ENCODE data around the gene NPIPA8.
"Not testable (repeated sequence)": the region's sequence is repeated elsewhere in the genome, so short reads cannot be mapped to it uniquely, and the experiment has no call there.

The NPIPA8 gene

DNA sequence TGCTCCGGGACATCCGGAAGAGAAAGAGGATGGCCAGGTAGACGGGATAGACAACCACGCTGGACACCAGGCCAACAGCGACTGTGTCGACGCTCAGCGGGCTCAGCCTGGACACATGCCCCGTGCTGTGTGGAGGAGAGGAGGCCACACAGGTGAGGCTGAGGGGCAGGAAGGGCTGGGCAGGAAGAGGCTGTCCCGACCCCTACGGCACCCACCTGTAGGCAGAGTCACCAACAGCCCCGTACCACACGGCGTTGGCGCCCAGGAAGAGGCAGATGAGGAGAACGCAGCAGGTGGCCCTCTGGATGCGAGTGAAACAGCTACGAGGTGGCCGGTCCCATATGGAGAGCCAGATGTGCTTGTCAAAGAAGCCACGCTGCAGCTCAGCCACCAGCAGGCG lies at the start of gene NPIPA8:
Gene NPIPA8, minus strand, starts transcription at position 101 of the 400 bp plus-strand sequence. CDS start 4,074 bp downstream, outside the sequence.
- not testable (repeated sequence) for H3K27me3 ChIP-seq (ENCODE audit: insufficient read depth, low read length); H3K4me1 ChIP-seq (ENCODE audit: insufficient read depth, low read length)

DNA sequence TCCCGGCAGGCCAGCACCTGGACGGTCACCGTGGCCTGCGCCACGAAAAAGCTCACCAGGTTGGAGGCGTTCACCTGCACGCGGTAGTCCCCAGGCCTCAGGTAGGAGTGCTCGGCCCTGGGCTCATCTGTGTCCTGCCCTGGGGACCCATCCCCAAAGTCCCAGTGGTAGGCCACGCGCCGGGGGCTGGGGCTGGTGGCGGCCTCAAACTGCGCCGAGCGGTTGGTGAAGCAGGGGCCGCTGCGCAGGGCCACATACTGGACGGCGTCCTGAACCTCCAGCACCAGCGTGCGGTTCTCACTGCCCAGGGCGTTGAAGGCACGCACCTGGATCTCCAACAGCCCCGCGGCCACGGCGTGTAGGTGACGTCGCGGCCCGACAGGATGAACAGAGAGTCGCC lies 48.7 kb upstream of the NPIPA8 start:
- not testable (repeated sequence) for H3K36me3 ChIP-seq (ENCODE audit: insufficient read depth, low read depth, low read length); H3K9ac ChIP-seq (ENCODE audit: low read depth, low read length); H3K27me3 ChIP-seq (ENCODE audit: insufficient read depth, low read length); H3K27ac ChIP-seq (ENCODE audit: low read length); H3K4me1 ChIP-seq (ENCODE audit: insufficient read depth, low read length); H3K4me3 ChIP-seq (ENCODE audit: low read length); H3K9me3 ChIP-seq (ENCODE audit: insufficient read depth, low read depth, low read length)

More for the DNA sequence above, at the start of gene NPIPA8:
- not testable (repeated sequence) for H3K4me3 ChIP-seq (ENCODE audit: low read length); H3K9ac ChIP-seq (ENCODE audit: low read depth, low read length); H3K27ac ChIP-seq (ENCODE audit: low read length); H3K36me3 ChIP-seq (ENCODE audit: insufficient read depth, low read depth, low read length); H3K9me3 ChIP-seq (ENCODE audit: insufficient read depth, low read depth, low read length)

DNA sequence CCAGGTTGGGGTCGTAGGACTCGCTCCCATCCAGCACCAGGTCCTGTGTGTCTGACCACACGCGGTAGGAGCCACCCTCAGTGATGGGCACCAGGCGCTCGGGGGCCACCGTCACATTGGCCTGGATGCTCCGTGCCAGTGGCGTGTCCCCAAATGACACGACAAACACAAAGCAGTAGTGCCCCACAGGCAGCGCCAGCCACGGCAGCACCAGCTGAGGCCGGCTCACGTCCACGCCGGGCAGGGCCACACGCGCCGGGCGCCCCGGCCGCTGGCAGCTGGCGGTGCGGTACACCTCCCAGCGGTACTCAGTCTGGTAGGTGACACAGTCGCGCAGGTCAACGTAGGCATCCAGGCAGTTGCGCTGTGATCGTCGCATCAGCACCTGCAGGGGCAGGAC lies 48.3 kb upstream of the NPIPA8 start:
- not testable (repeated sequence) for H3K4me1 ChIP-seq (ENCODE audit: insufficient read depth, low read length); H3K36me3 ChIP-seq (ENCODE audit: insufficient read depth, low read depth, low read length); H3K27me3 ChIP-seq (ENCODE audit: insufficient read depth, low read length); H3K27ac ChIP-seq (ENCODE audit: low read length); H3K9me3 ChIP-seq (ENCODE audit: insufficient read depth, low read depth, low read length); H3K4me3 ChIP-seq (ENCODE audit: low read length); H3K9ac ChIP-seq (ENCODE audit: low read depth, low read length)

DNA sequence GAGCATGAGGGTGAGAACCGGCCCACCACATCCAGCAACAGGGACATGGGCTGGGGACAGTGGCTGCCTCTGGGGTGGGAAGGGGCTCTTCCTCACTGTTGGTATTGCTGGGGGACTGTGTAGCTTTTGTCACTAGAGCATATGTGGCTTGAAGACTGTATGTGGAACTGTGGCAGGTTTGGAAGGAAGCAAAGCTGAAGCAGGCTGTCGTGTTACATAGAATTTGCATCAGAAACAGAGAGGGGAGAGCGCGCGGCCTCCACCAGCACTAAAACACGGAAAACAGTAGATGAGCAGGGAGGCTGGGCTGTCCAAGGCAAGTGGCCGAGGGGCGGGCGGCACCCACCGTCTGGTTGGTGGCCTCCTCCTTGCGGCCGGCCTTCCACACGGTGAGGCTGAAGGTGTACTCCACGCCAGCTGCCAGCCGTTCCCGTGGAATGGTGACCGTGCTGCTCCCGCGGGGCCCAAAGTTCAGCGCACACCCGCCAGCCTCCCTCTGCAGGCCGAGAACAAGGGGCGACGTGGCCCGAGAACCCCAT lies 47.6 kb upstream of the NPIPA8 start:
- not testable (repeated sequence) for H3K4me3 ChIP-seq (ENCODE audit: low read length); H3K36me3 ChIP-seq (ENCODE audit: insufficient read depth, low read depth, low read length); H3K9me3 ChIP-seq (ENCODE audit: insufficient read depth, low read depth, low read length); H3K27me3 ChIP-seq (ENCODE audit: insufficient read depth, low read length); H3K9ac ChIP-seq (ENCODE audit: low read depth, low read length); H3K4me1 ChIP-seq (ENCODE audit: insufficient read depth, low read length); H3K27ac ChIP-seq (ENCODE audit: low read length)

DNA sequence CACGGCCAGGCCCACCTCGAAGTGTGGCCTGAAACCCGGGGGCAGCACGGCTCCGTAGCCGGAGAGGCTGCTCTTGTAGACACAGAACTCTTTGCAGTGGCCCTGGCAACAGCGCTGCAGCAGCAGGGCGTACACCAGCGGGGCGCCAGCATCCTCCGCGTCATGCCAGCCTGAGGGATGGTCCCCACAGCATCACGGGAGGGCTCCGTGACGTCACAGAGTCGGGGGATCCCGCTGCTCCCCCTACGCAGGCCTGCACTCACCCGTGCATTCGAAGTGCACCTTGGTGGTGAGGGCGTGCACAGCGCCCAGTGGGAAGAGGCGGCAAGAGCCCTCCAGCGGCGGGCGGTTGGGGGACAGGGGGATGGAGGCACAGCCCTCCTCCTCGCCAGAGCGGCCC lies 46.2 kb upstream of the NPIPA8 start:
- H3K9ac ChIP-seq (ENCODE audit: low read depth, low read length); H3K4me3 ChIP-seq (ENCODE audit: low read length); H3K9me3 ChIP-seq (ENCODE audit: insufficient read depth, low read depth, low read length); H3K36me3 ChIP-seq (ENCODE audit: insufficient read depth, low read depth, low read length); H3K27me3 ChIP-seq (ENCODE audit: insufficient read depth, low read length); H3K27ac ChIP-seq (ENCODE audit: low read length); H3K4me1 ChIP-seq (ENCODE audit: insufficient read depth, low read length): not testable (repeated sequence)

DNA sequence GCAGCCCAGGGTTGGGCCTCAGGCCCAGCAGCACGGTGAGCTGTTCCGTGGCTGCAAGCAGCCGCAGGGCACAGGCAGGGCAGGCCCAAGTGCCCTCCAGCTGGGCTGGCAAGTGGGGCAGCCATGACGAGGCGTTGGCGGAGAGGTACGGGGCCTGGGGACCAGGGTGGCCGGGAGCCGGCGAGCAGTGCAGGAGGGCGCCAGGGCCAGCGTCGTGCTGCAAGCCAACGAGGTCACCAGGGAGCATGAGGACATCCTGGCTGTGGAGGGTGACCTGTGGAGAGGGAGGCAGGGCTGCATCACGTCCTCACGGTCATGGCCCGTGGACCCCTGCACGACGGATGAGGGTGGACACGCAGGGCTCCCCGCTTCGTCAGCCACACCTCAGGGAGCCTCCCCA lies 11.2 kb upstream of the NPIPA8 start:
- not testable (repeated sequence) for H3K4me3 ChIP-seq (ENCODE audit: low read length); H3K27me3 ChIP-seq (ENCODE audit: insufficient read depth, low read length); H3K4me1 ChIP-seq (ENCODE audit: insufficient read depth, low read length); H3K9me3 ChIP-seq (ENCODE audit: insufficient read depth, low read depth, low read length); H3K9ac ChIP-seq (ENCODE audit: low read depth, low read length); H3K27ac ChIP-seq (ENCODE audit: low read length); H3K36me3 ChIP-seq (ENCODE audit: insufficient read depth, low read depth, low read length)

DNA sequence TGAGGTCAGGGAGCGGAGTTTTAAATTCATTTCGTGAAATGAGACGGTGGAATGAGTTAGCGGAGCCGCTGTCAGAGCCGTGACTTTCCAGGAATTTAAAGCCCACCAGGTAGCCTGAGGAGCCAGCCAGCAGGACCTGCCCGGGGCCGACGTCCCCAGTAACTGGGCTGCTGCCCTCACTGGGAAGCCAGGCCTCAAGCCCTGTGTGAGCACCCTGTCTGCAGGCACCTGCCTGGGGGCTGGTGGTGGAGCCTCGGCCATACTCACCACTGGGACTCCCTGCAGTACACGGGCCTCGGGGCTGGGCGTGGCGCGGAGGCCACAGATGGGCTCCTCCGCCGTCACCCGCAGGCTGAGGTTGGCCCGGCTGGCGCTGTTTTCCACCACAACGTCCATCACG lies 10.5 kb upstream of the NPIPA8 start:
- H3K36me3 ChIP-seq (ENCODE audit: insufficient read depth, low read depth, low read length); H3K9ac ChIP-seq (ENCODE audit: low read depth, low read length); H3K27me3 ChIP-seq (ENCODE audit: insufficient read depth, low read length); H3K27ac ChIP-seq (ENCODE audit: low read length); H3K9me3 ChIP-seq (ENCODE audit: insufficient read depth, low read depth, low read length); H3K4me3 ChIP-seq (ENCODE audit: low read length); H3K4me1 ChIP-seq (ENCODE audit: insufficient read depth, low read length): not testable (repeated sequence)

DNA sequence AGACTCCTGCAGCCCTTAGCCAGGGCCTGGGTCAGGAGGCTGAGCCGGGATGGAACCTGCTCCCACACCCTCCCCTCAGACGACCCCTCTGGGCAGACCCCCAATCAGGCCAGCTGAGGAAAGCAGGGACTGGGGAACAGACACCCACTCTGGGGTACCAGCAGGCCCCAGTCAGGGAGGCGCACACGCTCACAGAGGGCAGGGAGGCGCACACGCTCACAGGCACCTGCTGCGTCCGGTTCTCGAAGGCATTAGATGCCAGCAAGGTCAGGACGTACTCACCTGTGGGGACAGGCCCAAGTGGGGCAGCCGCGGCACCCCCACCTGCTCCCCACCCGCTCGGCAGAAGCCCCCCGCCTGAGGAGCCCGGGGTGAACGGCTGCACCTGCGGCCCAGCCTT lies 8.1 kb upstream of the NPIPA8 start:
- H3K9me3 ChIP-seq (ENCODE audit: insufficient read depth, low read depth, low read length); H3K27me3 ChIP-seq (ENCODE audit: insufficient read depth, low read length); H3K36me3 ChIP-seq (ENCODE audit: insufficient read depth, low read depth, low read length); H3K9ac ChIP-seq (ENCODE audit: low read depth, low read length); H3K27ac ChIP-seq (ENCODE audit: low read length); H3K4me1 ChIP-seq (ENCODE audit: insufficient read depth, low read length); H3K4me3 ChIP-seq (ENCODE audit: low read length): not testable (repeated sequence)

DNA sequence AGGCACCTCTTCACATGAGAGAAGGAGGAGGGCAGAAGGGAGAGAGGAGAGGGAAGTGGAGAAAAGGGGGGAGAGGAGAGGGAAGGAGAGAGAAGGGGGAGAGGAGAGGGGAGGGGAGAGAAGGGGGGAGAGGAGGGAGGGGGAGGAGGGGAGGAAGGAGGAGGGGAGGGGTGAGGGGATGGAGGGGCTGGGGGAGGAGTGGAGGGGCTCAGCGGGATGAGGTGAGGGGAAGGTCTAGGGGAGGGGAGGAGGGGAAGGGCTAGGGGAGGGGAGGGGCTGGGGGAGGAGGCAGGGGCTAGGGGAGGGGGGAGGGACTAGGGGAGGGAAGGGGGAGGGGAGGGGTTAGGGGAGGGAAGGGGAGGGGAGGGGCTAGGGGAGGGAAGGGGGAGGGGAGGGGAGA lies 5.5 kb upstream of the NPIPA8 start:
- H3K27me3 ChIP-seq (ENCODE audit: insufficient read depth, low read length); H3K9ac ChIP-seq (ENCODE audit: low read depth, low read length); H3K27ac ChIP-seq (ENCODE audit: low read length); H3K4me1 ChIP-seq (ENCODE audit: insufficient read depth, low read length); H3K9me3 ChIP-seq (ENCODE audit: insufficient read depth, low read depth, low read length); H3K4me3 ChIP-seq (ENCODE audit: low read length); H3K36me3 ChIP-seq (ENCODE audit: insufficient read depth, low read depth, low read length): not testable (repeated sequence)

DNA sequence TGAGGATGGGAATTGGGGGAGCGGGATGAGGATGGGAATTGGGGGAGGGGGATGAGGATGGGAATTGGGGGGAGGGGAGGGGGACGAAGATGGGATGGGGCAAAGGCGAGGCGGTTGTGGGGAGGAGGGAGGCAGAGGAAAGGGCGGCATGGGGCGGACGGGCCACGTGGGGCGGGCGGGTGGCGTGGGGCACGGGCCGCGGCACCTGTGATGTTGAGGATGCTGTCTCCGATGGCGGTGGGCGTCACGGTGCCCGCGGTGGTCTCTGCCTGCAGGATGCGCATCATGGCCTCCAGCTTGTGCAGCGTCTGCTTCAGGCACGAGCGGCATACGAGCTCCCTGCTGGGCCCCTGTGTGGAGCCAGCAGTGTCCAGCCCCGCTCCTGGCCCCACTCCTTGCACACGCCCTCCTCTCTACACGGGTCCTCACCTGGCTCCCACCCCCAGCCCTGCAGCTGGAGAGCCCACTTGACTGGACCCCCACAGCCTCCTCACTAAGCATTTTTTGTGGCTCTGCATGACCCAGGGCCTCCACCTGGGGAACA lies 5.0 kb upstream of the NPIPA8 start:
- not testable (repeated sequence) for H3K27me3 ChIP-seq (ENCODE audit: insufficient read depth, low read length); H3K27ac ChIP-seq (ENCODE audit: low read length); H3K9me3 ChIP-seq (ENCODE audit: insufficient read depth, low read depth, low read length); H3K4me3 ChIP-seq (ENCODE audit: low read length); H3K4me1 ChIP-seq (ENCODE audit: insufficient read depth, low read length); H3K9ac ChIP-seq (ENCODE audit: low read depth, low read length); H3K36me3 ChIP-seq (ENCODE audit: insufficient read depth, low read depth, low read length)

DNA sequence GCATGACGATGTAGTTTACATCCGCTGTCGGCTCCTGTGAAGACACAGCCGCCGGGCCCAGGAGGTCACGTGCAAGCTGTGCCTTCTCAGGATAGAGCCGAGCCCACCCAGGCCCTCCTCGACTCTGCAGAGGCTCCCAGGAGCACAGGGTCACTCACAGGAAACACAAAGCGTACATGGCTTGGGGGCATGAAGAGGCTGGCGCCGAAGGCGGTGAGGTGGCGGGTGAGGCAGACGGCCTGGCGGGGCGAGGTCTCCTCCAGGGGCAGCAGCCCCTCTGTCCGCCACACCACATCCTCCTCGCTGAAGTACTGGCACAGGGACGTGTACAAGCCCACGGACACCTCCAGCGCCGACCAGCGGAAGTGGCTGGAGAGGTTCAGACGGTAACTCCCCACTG lies 2.7 kb upstream of the NPIPA8 start:
- H3K36me3 ChIP-seq (ENCODE audit: insufficient read depth, low read depth, low read length); H3K27me3 ChIP-seq (ENCODE audit: insufficient read depth, low read length); H3K4me1 ChIP-seq (ENCODE audit: insufficient read depth, low read length); H3K9ac ChIP-seq (ENCODE audit: low read depth, low read length); H3K4me3 ChIP-seq (ENCODE audit: low read length); H3K9me3 ChIP-seq (ENCODE audit: insufficient read depth, low read depth, low read length); H3K27ac ChIP-seq (ENCODE audit: low read length): not testable (repeated sequence)

DNA sequence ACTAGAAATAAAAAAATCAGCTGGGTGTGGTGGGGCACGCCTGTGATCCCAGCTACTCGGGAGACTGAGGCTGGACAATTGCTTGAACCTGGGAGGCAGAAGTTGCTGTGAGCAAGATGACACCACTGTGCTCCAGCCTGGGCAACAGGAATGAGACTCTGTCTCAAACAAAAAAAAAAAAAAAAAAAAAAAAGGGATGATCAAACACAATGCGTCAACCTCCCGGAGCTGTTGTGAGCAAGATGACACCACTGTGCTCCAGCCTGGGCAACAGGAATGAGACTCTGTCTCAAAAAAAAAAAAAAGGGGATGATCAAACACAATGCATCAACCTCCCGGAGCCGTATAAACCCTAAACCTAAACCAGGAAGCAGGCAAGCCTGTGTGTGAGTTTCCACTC lies 24.7 kb downstream of the NPIPA8 start:
- H3K4me3 ChIP-seq (ENCODE audit: low read length); H3K9me3 ChIP-seq (ENCODE audit: insufficient read depth, low read depth, low read length); H3K4me1 ChIP-seq (ENCODE audit: insufficient read depth, low read length); H3K27me3 ChIP-seq (ENCODE audit: insufficient read depth, low read length); H3K36me3 ChIP-seq (ENCODE audit: insufficient read depth, low read depth, low read length); H3K27ac ChIP-seq (ENCODE audit: low read length); H3K9ac ChIP-seq (ENCODE audit: low read depth, low read length): not testable (repeated sequence)

DNA sequence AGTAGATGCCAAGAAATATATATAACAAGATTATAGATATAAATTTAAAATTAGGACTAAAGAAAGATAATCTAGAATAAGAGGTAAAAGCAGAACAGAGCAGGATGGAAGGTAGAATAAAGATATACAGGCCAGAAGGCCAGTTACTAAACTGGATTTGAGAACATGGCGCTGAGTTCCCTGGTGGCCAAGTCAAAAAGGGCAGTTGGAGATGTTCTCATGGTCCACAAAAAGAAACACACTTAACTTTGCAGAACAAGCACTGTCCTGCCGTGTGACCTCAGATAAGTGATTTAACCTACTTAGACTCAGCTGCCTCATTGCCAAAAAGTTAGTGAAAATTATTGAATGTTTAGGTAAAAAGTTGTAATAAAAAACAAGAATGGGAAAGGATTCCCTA lies 27.4 kb downstream of the NPIPA8 start:
- H3K27me3 ChIP-seq (ENCODE audit: insufficient read depth, low read length); H3K27ac ChIP-seq (ENCODE audit: low read length); H3K4me1 ChIP-seq (ENCODE audit: insufficient read depth, low read length); H3K9ac ChIP-seq (ENCODE audit: low read depth, low read length); H3K4me3 ChIP-seq (ENCODE audit: low read length); H3K9me3 ChIP-seq (ENCODE audit: insufficient read depth, low read depth, low read length); H3K36me3 ChIP-seq (ENCODE audit: insufficient read depth, low read depth, low read length): not testable (repeated sequence)
